Measurements from ENCODE around the gene CD1D. TPM values are rescaled to one million over a fixed set of nuclear protein-coding genes. Genes with fewer than 3 reads are reported as not detected.

Gene CD1D
- total RNA-seq, 1 donor from 2014 or later, result 0.49 TPM

DNA sequence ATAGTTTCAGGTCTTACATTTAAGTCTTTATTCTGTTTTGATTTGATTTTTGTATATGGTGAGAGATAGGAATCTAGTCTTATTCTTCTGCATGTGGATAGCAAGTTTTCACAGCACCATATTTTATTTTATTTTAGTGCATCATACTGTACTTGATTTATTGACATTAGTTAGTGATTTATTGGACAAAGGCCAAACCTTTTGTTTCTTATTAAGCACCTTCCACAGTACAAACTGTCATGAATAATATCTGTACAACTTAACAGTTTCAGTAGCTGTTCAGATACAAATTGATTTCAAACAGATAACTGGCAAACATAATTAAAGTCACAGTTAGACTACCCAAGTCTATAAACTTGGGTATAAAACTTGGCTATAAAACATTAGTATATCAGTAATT, 15.8 kb downstream of the CD1D start:
- no peaks in the 10 kb centered on the region for H3K36me3 ChIP-seq
- H3K4me1 ChIP-seq, result no peaks in the 10 kb centered on the region
- H3K27ac ChIP-seq, result no peak overlapping the region
- no peak for TF ChIP-seq POLR2AphosphoS5 (IDR thresholded peaks at IDR 0.05; ENCODE audit: insufficient read depth in 1 of 2, low read depth in 1 of 2)
- no peak for TF ChIP-seq POLR2A (IDR thresholded peaks at IDR 0.05)
- TF ChIP-seq CTCF (IDR thresholded peaks at IDR 0.05), result no peak
- no peaks in the 10 kb centered on the region for H3K27me3 ChIP-seq
- DNase-seq (ENCODE audit: extremely low spot score in 2 of 2), result no peak
- intact Hi-C loops (cut with DNase I), result no loop called here
- H3K9me3 ChIP-seq, result no peaks in the 10 kb centered on the region
- no peak overlapping the region for H3K4me3 ChIP-seq

DNA sequence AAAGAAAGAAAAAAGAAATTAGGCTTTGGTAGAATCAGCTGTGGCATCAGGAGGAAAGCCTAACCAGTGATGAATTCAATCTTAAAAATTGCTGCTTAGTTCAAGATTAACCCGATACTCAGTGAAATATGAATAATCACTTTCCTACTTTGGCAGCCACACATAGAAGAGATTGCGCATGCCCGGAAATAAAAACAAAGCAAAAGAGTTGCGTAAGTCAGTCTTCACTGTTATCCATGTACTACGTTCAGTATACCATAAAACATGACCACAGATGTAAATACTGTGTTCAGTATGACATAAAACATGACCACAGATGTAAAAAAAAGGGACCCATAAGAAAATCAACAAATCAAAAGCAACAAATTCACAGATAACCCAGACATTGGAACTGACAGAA, 19.2 kb downstream of the CD1D start:
- TF ChIP-seq CTCF (IDR thresholded peaks at IDR 0.05), result no peak
- TF ChIP-seq POLR2AphosphoS5 (IDR thresholded peaks at IDR 0.05; ENCODE audit: insufficient read depth in 1 of 2, low read depth in 1 of 2), result no peak
- TF ChIP-seq POLR2A (IDR thresholded peaks at IDR 0.05), result no peak
- Histone ChIP-seq H3K9me3 (no peaks in the 10 kb centered on the region), H3K27me3 (no peaks in the 10 kb centered on the region), H3K36me3 (no peaks in the 10 kb centered on the region), H3K4me1 (no peaks in the 10 kb centered on the region), H3K4me3 (no peak overlapping the region), H3K27ac (no peak overlapping the region)
- intact Hi-C loops (cut with DNase I), result loop anchor here (10.0 kb wide), 1 partner anchor 875 kb away; the partner anchor contains the start of gene AIM2
- DNase-seq (ENCODE audit: extremely low spot score in 2 of 2), result no peak

DNA sequence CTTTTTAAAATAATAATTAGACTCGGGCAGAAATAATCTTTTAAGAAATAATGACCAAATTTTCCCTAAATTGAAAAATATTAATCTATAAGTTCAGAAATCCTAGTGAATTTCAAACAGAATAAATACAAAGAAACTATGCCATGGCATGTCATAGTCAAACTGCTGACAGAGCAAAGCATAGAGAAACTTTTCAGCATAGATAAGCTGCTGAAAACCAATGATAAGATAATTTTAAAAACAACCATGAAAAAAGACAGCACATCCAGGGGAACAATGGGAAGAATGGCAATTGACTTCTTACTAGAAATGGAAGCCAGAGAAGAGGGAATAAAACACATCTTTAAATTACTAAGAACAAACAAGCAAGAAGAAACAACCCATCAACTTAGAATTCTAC, 19.8 kb downstream of the CD1D start:
- TF ChIP-seq POLR2A (IDR thresholded peaks at IDR 0.05) (no peak), POLR2AphosphoS5 (IDR thresholded peaks at IDR 0.05; ENCODE audit: insufficient read depth in 1 of 2, low read depth in 1 of 2) (no peak), CTCF (IDR thresholded peaks at IDR 0.05) (no peak)
- intact Hi-C loops (cut with DNase I), result loop anchor here (10.0 kb wide), 1 partner anchor 874 kb away; the partner anchor contains the start of gene AIM2
- Histone ChIP-seq H3K27me3 (no peaks in the 10 kb centered on the region), H3K27ac (no peak overlapping the region), H3K36me3 (no peaks in the 10 kb centered on the region), H3K9me3 (no peaks in the 10 kb centered on the region), H3K4me3 (no peak overlapping the region), H3K4me1 (no peaks in the 10 kb centered on the region)
- DNase-seq (ENCODE audit: extremely low spot score in 2 of 2), result no peak

DNA sequence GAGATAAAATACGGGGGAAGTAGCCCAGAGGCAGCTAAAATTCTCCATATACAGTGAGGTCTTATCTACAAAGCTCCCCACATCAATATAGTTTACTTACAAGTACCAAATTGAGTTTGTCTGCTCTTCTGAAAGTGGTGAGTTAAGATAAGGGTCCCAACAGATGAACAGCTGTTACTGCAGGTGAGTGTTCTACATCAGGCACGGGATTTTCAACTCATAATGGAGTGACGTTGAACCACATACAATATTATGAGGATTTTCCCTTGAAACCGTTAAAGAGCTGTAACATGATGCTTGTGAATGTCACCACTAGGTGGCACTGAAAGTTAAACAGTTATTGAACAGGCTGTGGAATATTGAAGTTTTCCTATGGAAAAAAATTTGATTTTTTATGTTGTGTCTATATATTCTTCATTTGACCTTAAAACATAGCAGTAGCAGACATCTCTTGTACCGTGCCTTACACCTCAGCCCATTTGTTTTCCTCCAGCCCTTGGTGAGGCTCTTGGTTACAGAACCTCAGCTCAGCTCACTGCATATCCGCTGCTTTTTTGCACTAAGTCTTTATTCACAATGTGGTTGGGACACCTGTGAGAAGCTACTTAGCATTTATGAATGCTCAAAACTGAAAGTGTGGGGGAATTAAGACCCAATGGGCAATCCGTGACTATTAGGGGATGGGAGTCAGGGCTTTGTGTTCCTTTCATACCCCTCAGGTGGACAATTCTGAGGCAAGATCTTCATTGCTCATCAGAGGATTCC, 23.2 kb downstream of the CD1D start:
- intact Hi-C loops (cut with DNase I), result loop anchor here (10.0 kb wide), 1 partner anchor 871 kb away; the partner anchor contains the start of gene AIM2
- no peaks in the 10 kb centered on the region for H3K9me3 ChIP-seq
- no peak for DNase-seq (ENCODE audit: extremely low spot score in 2 of 2)
- no peak overlapping the region for H3K27ac ChIP-seq
- H3K4me1 ChIP-seq, result no peaks in the 10 kb centered on the region
- TF ChIP-seq POLR2A (IDR thresholded peaks at IDR 0.05) (no peak), CTCF (IDR thresholded peaks at IDR 0.05) (peak; percentile 53 to 79 (median 66)), POLR2AphosphoS5 (IDR thresholded peaks at IDR 0.05; ENCODE audit: insufficient read depth in 1 of 2, low read depth in 1 of 2) (no peak)
- H3K27me3 ChIP-seq, result no peaks in the 10 kb centered on the region
- H3K36me3 ChIP-seq, result no peaks in the 10 kb centered on the region
- no peak overlapping the region for H3K4me3 ChIP-seq

GRCh38 chr1:158204458-158204827, 23.7 kb downstream of the CD1D start:
- Histone ChIP-seq H3K27ac (no peak overlapping the region), H3K27me3 (no peaks in the 10 kb centered on the region), H3K4me1 (no peaks in the 10 kb centered on the region), H3K36me3 (no peaks in the 10 kb centered on the region), H3K9me3 (no peaks in the 10 kb centered on the region), H3K4me3 (no peak overlapping the region)
- intact Hi-C loops (cut with DNase I), result loop anchor here (10.0 kb wide), 1 partner anchor 870 kb away; the partner anchor contains the start of gene AIM2
- no peak for TF ChIP-seq POLR2A (IDR thresholded peaks at IDR 0.05)
- no peak for TF ChIP-seq CTCF (IDR thresholded peaks at IDR 0.05)
- no peak for TF ChIP-seq POLR2AphosphoS5 (IDR thresholded peaks at IDR 0.05; ENCODE audit: insufficient read depth in 1 of 2, low read depth in 1 of 2)
- DNase-seq (ENCODE audit: extremely low spot score in 2 of 2), result no peak
